Thyroid gland (tissue), 4 donors: Measurements from ENCODE around the gene ABCA2.

ENCODE experiments used
- CTCF ChIP-seq, 6 experiments: fragments of 200-600 bp in 3 of 6; fragments of 450-650 bp in 3 of 6; sonication (generic) in 3 of 6; IDR thresholded peaks; one replicate each; pipeline ENCODE4 v1.5.1; 2016 to 2019; ENCODE audit warnings: antibody characterized with exemption in 6 of 6, mild to moderate bottlenecking in 2 of 6, inconsistent platforms in 1 of 6, moderate library complexity in 1 of 6
- POLR2A ChIP-seq, 2 donors: fragments of 450-650 bp; IDR thresholded peaks; one replicate each; pipeline ENCODE4 v1.6.1; 2017; ENCODE audit warnings: antibody characterized with exemption in 2 of 2, mild to moderate bottlenecking in 2 of 2, moderate library complexity in 1 of 2

GRCh38 chr9:137050570-137050969 lies 22.5 kb upstream of the ABCA2 start:
- TF ChIP-seq CTCF (IDR thresholded peaks at IDR 0.05) (no peak), POLR2A (IDR thresholded peaks at IDR 0.05) (no peak)
